HG03064 (cell line): ENCODE data around the gene DNAH1.

Source experiments
- ATAC-seq: cut with Tn5 transposase; IDR thresholded peaks from one replicate; pipeline ENCODE4 v1.9.1; 2021; ENCODE audit warnings: low read depth; ENCODE audit not compliant: unreplicated experiment

The DNAH1 gene

DNA sequence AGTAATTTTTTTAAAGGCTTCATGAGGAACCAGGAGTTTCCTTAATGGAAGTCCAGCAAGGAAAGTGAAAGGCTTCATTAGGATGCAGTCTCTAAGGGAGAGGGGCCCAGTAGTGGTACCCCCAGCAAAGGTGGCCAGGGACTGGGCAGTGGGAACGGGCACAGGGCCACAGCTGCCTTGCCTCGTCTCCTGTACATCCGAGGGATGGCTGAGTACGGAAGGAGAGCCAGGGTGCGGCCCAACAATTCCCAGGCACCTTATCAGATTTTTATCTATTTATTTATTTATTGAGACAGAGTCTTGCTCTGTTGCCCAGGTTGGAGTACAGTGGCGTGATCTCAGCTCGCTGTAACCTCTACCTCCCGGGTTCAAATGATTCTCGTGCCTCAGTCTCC, 114.3 kb downstream of the DNAH1 start:
- no peak for ATAC-seq

- no peak for ATAC-seq
Measured at GRCh38 chr3:52431459-52432223, 115.5 kb downstream of the DNAH1 start.

- ATAC-seq, result no peak
Measured at GRCh38 chr3:52432225-52432624, 116.1 kb downstream of the DNAH1 start.

GRCh38 chr3:52432691-52433141, 116.6 kb downstream of the DNAH1 start:
- ATAC-seq, result no peak

DNA sequence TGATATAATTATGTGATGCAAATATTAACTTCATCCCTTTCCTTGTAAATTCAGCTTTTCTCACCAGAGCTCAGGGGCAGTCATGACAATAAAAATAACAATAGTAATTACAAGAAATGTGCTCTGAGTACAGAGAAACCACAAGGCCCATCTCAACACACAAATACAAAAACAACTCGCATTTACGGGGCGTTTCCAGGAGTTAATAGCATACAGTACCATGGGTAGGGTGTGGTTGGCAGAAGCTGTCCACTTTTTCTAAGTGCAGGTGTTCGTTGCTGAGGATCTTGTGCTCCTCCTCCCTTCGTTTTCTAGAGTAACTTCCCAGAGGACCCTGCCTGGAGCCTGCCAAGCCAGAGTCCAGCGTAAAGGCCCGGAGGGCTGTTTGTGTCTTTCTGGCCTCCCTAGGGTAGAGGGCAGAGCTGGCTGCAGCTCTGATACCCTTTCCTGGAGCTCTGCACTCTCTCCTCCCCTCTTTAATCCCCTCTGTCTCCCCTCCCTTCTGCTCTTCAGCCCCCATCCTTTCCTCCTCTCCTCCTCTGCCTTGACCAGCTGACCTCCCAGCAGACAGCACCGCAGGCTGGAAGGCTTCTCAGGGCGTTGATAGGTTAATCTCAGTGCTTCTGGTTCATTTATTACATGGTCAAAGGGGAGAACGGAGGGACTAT, 117.3 kb downstream of the DNAH1 start:
- no peak for ATAC-seq

- ATAC-seq, result no peak
Measured at GRCh38 chr3:52433996-52434479, 117.9 kb downstream of the DNAH1 start.

- ATAC-seq, result no peak
Measured at GRCh38 chr3:52434491-52435115, 118.5 kb downstream of the DNAH1 start.

- ATAC-seq, result no peak
Measured at GRCh38 chr3:52435246-52436101, 119.4 kb downstream of the DNAH1 start.

- ATAC-seq, result no peak
Measured at GRCh38 chr3:52436500-52437149, 120.5 kb downstream of the DNAH1 start.

DNA sequence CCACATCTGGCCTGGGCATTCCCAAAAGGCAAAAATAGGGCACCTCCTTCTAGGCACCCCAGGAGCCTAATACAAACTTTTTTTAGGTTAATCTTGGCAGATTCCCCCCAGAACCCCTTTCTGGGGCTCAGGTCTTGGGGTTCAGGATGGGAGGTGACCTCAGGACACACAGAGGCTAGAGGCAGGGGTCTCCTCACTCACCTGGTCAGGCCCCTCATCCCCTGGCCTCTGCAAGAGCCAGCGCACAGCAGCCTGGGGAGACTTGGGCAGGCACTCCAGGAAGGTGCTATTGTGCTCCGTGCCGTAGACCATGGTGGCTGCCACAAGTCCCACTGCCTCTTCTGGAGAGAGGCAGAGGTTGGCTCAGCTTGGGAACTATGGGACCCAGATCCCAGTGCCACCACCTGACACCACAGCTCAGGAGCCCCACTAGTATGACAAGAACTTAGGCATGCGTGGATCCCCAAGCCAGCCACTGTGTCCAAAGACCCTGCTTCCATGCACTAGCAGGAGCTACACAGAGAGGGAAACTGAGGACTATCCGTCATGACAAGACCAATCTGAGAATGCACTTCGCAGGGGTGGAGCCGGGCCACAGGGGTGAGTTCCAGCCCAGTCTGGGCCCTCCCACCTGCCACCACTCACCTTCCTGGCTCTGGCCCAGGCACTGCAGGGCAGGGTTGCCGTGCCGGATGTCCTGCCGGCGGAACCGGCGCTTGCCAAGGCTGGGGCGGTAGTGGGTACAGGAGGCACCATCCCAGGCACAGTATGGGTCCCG, 121.4 kb downstream of the DNAH1 start:
- ATAC-seq, result no peak

GRCh38 chr3:52438104-52438376, 121.9 kb downstream of the DNAH1 start:
- no peak for ATAC-seq

DNA sequence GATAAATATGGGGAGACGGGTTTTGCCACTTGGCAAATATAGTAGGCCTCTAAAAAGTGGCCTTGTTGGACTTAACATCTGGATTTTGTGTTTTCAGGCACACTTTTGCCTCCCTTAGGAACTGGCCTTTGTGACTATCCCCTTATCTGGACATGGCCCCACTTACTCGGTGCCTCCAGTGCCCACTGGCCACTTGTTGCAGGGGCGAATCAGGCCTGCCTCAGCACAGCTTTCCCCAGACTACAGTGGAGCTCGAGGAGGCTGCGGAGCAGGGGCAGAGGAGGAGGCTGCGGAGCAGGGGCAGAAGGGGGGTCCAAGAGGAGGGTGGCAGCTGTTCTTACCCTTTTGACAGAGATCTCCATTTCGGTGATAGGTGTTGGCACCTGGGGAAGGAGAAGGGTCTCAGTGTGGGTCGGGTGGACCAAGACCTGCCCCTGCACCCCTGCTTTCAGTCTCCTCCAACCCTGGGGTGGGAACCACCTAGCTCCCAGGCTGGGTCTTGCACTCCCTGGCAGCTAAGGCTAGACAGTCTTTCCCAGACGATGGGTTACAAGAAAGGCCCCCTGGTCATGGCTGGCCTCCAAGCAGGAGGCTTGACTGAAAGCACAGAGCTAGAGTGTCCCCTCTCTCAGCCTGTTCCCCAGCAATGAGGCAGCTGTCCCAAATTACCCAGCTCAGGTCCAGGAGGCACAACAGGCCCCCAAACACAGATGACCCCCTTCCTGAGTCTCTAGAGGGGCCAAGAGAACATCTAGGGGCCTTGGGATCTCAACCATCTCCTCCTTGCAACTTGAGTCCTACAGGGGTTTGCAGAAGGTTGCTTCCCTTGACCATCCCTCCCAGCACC, 122.7 kb downstream of the DNAH1 start:
- no peak for ATAC-seq

- no peak for ATAC-seq
Measured at GRCh38 chr3:52439426-52440248, 123.5 kb downstream of the DNAH1 start.

DNA sequence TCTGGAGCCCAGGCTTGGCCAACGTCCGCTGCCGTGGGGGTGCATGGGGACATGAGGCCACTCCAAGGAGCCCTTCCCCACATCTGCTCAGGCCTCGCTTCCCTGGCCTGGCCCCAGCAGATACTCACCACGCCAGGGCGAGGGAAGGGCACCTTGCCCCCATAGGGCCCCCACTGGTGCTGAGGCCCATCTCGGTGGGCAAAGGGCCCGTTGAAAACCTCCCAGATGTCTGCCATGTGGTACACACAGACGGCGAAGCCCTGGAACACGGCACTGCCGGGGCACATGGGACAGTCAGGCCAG, 124.1 kb downstream of the DNAH1 start:
- ATAC-seq, result no peak

- no peak for ATAC-seq
Measured at GRCh38 chr3:52440671-52441070, 124.6 kb downstream of the DNAH1 start.

DNA sequence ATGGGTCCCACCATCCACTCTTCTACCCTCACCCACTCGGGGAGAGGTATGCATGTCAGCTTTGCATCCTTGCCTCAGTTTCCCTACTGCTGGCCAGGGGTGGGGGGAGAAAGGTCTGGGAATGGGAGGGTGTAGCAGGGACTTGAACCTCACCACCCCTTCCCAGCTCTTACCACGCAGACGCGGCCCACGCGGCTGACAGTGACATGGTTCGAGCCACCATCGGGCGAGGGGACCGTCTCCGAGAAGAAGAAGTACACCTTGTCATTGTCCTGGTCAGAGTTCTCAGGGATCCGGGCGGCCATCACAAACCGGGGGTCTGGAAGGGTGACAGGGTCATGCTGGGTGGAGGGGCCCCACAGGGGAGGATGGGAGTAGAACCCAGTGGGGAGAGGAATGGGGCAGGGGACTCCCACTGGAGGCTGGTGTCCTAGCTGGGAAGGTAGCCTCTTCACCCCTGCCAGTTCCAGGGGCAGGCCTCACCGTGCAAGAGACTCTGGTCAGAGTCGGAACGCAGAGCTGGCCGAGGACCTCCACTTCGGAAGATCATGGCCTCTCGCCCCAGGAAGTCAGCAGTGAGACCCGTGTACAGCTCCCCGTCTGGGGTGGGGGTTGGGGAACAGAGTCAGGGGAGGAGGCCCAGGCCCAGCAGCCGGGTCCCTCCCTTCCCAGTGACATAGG, 125.1 kb downstream of the DNAH1 start:
- no peak for ATAC-seq

DNA sequence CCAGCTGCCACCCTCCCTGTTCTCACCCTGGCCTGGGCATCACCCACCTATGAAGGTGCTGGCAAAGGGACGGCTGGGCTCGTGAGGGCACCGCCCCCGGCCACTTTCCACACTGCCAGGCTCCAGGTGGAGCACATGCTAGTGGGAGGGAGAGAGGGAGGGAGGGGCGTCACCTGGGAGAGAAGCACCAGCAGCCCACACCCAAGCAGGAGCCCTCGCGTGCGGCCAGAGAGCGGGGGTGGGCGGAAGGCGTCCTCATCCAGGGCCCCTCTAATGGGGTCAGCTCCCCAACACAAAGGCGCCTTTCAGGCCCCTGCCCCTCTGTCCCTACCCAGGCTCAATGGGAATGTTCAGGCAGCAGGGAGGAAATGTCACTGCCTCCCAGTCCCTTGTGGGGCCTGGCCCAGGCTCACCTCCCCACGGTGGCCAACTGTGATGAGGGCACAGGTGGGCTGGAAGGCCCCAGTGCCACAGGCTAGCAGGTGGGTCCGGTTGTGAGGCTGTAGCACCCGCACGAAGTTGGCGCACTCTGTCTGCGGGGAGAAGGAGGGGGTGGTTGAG, 125.7 kb downstream of the DNAH1 start:
- ATAC-seq, result no peak
